ENCODE data around the gene FAM163A.

The FAM163A gene

GRCh38 chr1:179807691-179808485 is 64.8 kb downstream of the FAM163A start:
- H3K4me3 Mint-ChIP-seq: no peak overlapping the region

GRCh38 chr1:179808503-179808902 is 65.4 kb downstream of the FAM163A start:
- H3K36me3 Mint-ChIP-seq: no peaks in the 10 kb centered on the region
- H3K27ac Mint-ChIP-seq: no peak overlapping the region
- H3K4me3 Mint-ChIP-seq: no peak overlapping the region
- no peaks in the 10 kb centered on the region for H3K9me3 Mint-ChIP-seq
- no peaks in the 10 kb centered on the region for H3K4me1 Mint-ChIP-seq
- H3K27me3 Mint-ChIP-seq: peaks cover 37% of the 10 kb centered on the region
- CTCF ChIA-PET: interaction anchor here (1.3 to 14.8 kb wide), 6 partner anchors 10 to 370 kb away, joined by 3 to 565 read pairs (median 16); no protein-coding TSS in a partner anchor
- DNase-seq: no peak

More at GRCh38 chr1:179807691-179808485, 64.8 kb downstream of the FAM163A start:
- H3K27ac Mint-ChIP-seq: no peak overlapping the region
- H3K36me3 Mint-ChIP-seq: no peaks in the 10 kb centered on the region
- peaks cover 32% of the 10 kb centered on the region for H3K27me3 Mint-ChIP-seq
- no peaks in the 10 kb centered on the region for H3K9me3 Mint-ChIP-seq
- DNase-seq: no peak
- H3K4me1 Mint-ChIP-seq: no peaks in the 10 kb centered on the region
- CTCF ChIA-PET: interaction anchor here (3.3 to 14.8 kb wide), 3 partner anchors 9 to 371 kb away, joined by 18 to 565 read pairs (median 38); no protein-coding TSS in a partner anchor

- H3K4me1 Mint-ChIP-seq: peaks cover 7% of the 10 kb centered on the region
- H3K4me3 Mint-ChIP-seq: no peak overlapping the region
- H3K9me3 Mint-ChIP-seq: no peaks in the 10 kb centered on the region
- DNase-seq: peak; percentile 80
- H3K36me3 Mint-ChIP-seq: no peaks in the 10 kb centered on the region
- CTCF ChIA-PET: interaction anchor here (0.6 to 14.8 kb wide), 36 partner anchors 9 to 688 kb away, joined by 3 to 565 read pairs (median 4); partner anchors contain the start of gene SOAT1
- peaks cover 41% of the 10 kb centered on the region for H3K27me3 Mint-ChIP-seq
- H3K27ac Mint-ChIP-seq: no peak overlapping the region
Observed at GRCh38 chr1:179809506-179810366, 66.6 kb downstream of the FAM163A start.

GRCh38 chr1:179810367-179810715 is 67.2 kb downstream of the FAM163A start:
- H3K4me1 Mint-ChIP-seq: peaks cover 13% of the 10 kb centered on the region
- H3K27ac Mint-ChIP-seq: no peak overlapping the region
- H3K27me3 Mint-ChIP-seq: peaks cover 41% of the 10 kb centered on the region
- no peak overlapping the region for H3K4me3 Mint-ChIP-seq
- no peaks in the 10 kb centered on the region for H3K36me3 Mint-ChIP-seq
- CTCF ChIA-PET: interaction anchor here (0.6 to 14.8 kb wide), 33 partner anchors 8 to 688 kb away, joined by 3 to 565 read pairs (median 5); partner anchors contain the start of gene SOAT1
- DNase-seq: no peak
- H3K9me3 Mint-ChIP-seq: no peaks in the 10 kb centered on the region

- no peaks in the 10 kb centered on the region for H3K9me3 Mint-ChIP-seq
- no peak for DNase-seq
- peaks cover 54% of the 10 kb centered on the region for H3K27me3 Mint-ChIP-seq
- no peak overlapping the region for H3K27ac Mint-ChIP-seq
- H3K4me1 Mint-ChIP-seq: peaks cover 21% of the 10 kb centered on the region
- CTCF ChIA-PET: interaction anchor here (1.0 to 14.8 kb wide), 4 partner anchors 10 to 106 kb away, joined by 3 to 565 read pairs (median 15); no protein-coding TSS in a partner anchor
- H3K36me3 Mint-ChIP-seq: no peaks in the 10 kb centered on the region
- no peak overlapping the region for H3K4me3 Mint-ChIP-seq
Observed at GRCh38 chr1:179812501-179813292, 69.6 kb downstream of the FAM163A start.

GRCh38 chr1:179813626-179814545 is 70.8 kb downstream of the FAM163A start:
- H3K4me1 Mint-ChIP-seq: peaks cover 21% of the 10 kb centered on the region
- no peaks in the 10 kb centered on the region for H3K36me3 Mint-ChIP-seq
- H3K27ac Mint-ChIP-seq: no peak overlapping the region
- CTCF ChIA-PET: interaction anchor here (0.5 to 14.8 kb wide), 42 partner anchors 8 to 1120 kb away, joined by 3 to 565 read pairs (median 4); partner anchors contain the start of gene CEP350
- H3K27me3 Mint-ChIP-seq: peaks cover 60% of the 10 kb centered on the region
- DNase-seq: no peak
- peak overlapping the region; percentile 74 for H3K4me3 Mint-ChIP-seq
- H3K9me3 Mint-ChIP-seq: no peaks in the 10 kb centered on the region

- CTCF ChIA-PET: interaction anchor here (0.5 to 14.8 kb wide), 49 partner anchors 9 to 1121 kb away, joined by 3 to 565 read pairs (median 4); partner anchors contain the start of gene CEP350
- Mint-ChIP-seq H3K36me3 (no peaks in the 10 kb centered on the region), H3K27ac (no peak overlapping the region), H3K4me3 (peak overlapping the region; percentile 74), H3K9me3 (no peaks in the 10 kb centered on the region), H3K27me3 (peaks cover 62% of the 10 kb centered on the region), H3K4me1 (peaks cover 21% of the 10 kb centered on the region)
- no peak for DNase-seq
Observed at GRCh38 chr1:179814546-179814838, 71.4 kb downstream of the FAM163A start.

- Mint-ChIP-seq H3K27ac (peak overlapping the region; percentile 80), H3K4me1 (peaks cover 21% of the 10 kb centered on the region), H3K9me3 (no peaks in the 10 kb centered on the region), H3K36me3 (no peaks in the 10 kb centered on the region), H3K27me3 (peaks cover 54% of the 10 kb centered on the region), H3K4me3 (peak overlapping the region; percentile 74)
- CTCF ChIA-PET: interaction anchor here (0.7 to 14.8 kb wide), 18 partner anchors 10 to 737 kb away, joined by 3 to 565 read pairs (median 6); no protein-coding TSS in a partner anchor
- DNase-seq: no peak
Observed at GRCh38 chr1:179815641-179816040, 72.5 kb downstream of the FAM163A start.

GRCh38 chr1:179816196-179816960 is 73.3 kb downstream of the FAM163A start:
- H3K27me3 Mint-ChIP-seq: peaks cover 55% of the 10 kb centered on the region
- H3K4me3 Mint-ChIP-seq: peak overlapping the region; percentile 74
- CTCF ChIA-PET: interaction anchor here (14.8 kb wide), 1 partner anchor 110 kb away, joined by 565 read pairs; no protein-coding TSS in a partner anchor
- H3K4me1 Mint-ChIP-seq: peaks cover 21% of the 10 kb centered on the region
- DNase-seq: no peak
- H3K36me3 Mint-ChIP-seq: no peaks in the 10 kb centered on the region
- peak overlapping the region; percentile 9 for H3K27ac Mint-ChIP-seq
- no peaks in the 10 kb centered on the region for H3K9me3 Mint-ChIP-seq

- CTCF ChIA-PET: interaction anchor here (0.7 to 14.8 kb wide), 3 partner anchors 35 to 110 kb away, joined by 3 to 565 read pairs (median 3); no protein-coding TSS in a partner anchor
- Mint-ChIP-seq H3K27ac (no peak overlapping the region), H3K27me3 (peaks cover 52% of the 10 kb centered on the region)
Observed at GRCh38 chr1:179817056-179817455, 74.0 kb downstream of the FAM163A start.

GRCh38 chr1:179817789-179818188 is 74.7 kb downstream of the FAM163A start:
- Mint-ChIP-seq H3K9me3 (no peaks in the 10 kb centered on the region), H3K4me1 (peaks cover 21% of the 10 kb centered on the region), H3K27ac (no peak overlapping the region), H3K27me3 (peaks cover 47% of the 10 kb centered on the region), H3K4me3 (no peak overlapping the region), H3K36me3 (no peaks in the 10 kb centered on the region)
- CTCF ChIA-PET: interaction anchor here (0.7 to 14.8 kb wide), 4 partner anchors 8 to 111 kb away, joined by 3 to 565 read pairs (median 8); no protein-coding TSS in a partner anchor
- no peak for DNase-seq

More at GRCh38 chr1:179817056-179817455, 74.0 kb downstream of the FAM163A start:
- Mint-ChIP-seq H3K36me3 (no peaks in the 10 kb centered on the region), H3K4me1 (peaks cover 21% of the 10 kb centered on the region), H3K4me3 (no peak overlapping the region), H3K9me3 (no peaks in the 10 kb centered on the region)
- DNase-seq: no peak

GRCh38 chr1:179818260-179818659 is 75.2 kb downstream of the FAM163A start:
- H3K27me3 Mint-ChIP-seq: peaks cover 42% of the 10 kb centered on the region
- H3K9me3 Mint-ChIP-seq: no peaks in the 10 kb centered on the region
- CTCF ChIA-PET: interaction anchor here (2.7 to 14.8 kb wide), 2 partner anchors 8 to 112 kb away, joined by 14 to 565 read pairs; no protein-coding TSS in a partner anchor
- H3K4me3 Mint-ChIP-seq: no peak overlapping the region
- H3K36me3 Mint-ChIP-seq: no peaks in the 10 kb centered on the region
- DNase-seq: no peak
- H3K27ac Mint-ChIP-seq: no peak overlapping the region
- H3K4me1 Mint-ChIP-seq: peaks cover 21% of the 10 kb centered on the region
